Ishikawa (cell line): ENCODE results near the gene LCMT1.

Source experiments
- CEBPB ChIP-seq: IDR thresholded peaks from 2 replicates; pipeline ENCODE4 v1.6.1; 2012
- CREB1 ChIP-seq: IDR thresholded peaks from 2 replicates; pipeline ENCODE4 v1.6.1; 2012; ENCODE audit warnings: low read depth
- EGR1 ChIP-seq: IDR thresholded peaks from 2 replicates; pipeline ENCODE4 v1.6.1; 2012
- EP300 ChIP-seq: IDR thresholded peaks from 2 replicates; pipeline ENCODE4 v1.6.1; 2012; ENCODE audit warnings: borderline replicate concordance
- FOXM1 ChIP-seq: IDR thresholded peaks from 2 replicates; pipeline ENCODE4 v1.6.1; 2012; ENCODE audit warnings: low read depth, borderline replicate concordance
- NFIC ChIP-seq: IDR thresholded peaks from 2 replicates; pipeline ENCODE4 v1.6.1; 2012
- RAD21 ChIP-seq: IDR thresholded peaks from 2 replicates; pipeline ENCODE4 v1.6.1; 2012; ENCODE audit warnings: low read depth
- TAF1 ChIP-seq: IDR thresholded peaks from 2 replicates; pipeline ENCODE4 v1.6.1; 2012; ENCODE audit warnings: low read depth, mild to moderate bottlenecking
- TCF12 ChIP-seq: IDR thresholded peaks from 2 replicates; pipeline ENCODE4 v1.6.1; 2012; ENCODE audit warnings: low read depth
- TEAD4 ChIP-seq: IDR thresholded peaks from 2 replicates; pipeline ENCODE4 v1.6.1; 2012
- YY1 ChIP-seq: IDR thresholded peaks from 2 replicates; pipeline ENCODE4 v1.6.1; 2012; ENCODE audit warnings: low read depth
- ZBTB7A ChIP-seq: IDR thresholded peaks from 2 replicates; pipeline ENCODE4 v1.6.1; 2012; ENCODE audit warnings: low read depth
- TF ChIP-seq, protein P1 (sequence below): IDR thresholded peaks from 2 replicates; pipeline ENCODE4 v1.6.1; 2012
- TF ChIP-seq, protein P2 (sequence below): IDR thresholded peaks from 2 replicates; pipeline ENCODE4 v1.6.1; 2012; ENCODE audit warnings: low read depth, mild to moderate bottlenecking
- TF ChIP-seq, protein P3 (sequence below): IDR thresholded peaks from 2 replicates; pipeline ENCODE4 v1.6.1; 2012

LCMT1 gene

DNA sequence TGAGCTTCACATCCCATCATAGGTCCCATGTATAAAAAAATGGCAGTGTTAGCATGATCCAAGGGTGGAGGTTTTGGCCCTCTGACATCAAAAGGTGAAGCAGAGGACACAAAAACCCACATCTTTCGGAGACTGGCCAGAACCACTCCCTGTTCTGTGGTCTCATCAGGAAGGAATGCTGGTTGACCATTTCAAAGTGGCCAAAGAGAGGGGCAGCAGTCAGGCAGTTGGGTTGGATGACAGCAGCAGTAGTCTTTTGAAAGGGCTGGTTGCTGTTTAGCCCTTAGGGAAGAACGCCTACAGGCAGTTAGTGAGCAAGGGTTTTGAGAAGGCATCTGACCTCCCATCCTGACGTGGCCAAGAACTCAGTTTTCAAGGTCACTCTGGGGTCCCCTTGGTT is 40.5 kb downstream of the LCMT1 start:
- TF ChIP-seq, protein P1, sequence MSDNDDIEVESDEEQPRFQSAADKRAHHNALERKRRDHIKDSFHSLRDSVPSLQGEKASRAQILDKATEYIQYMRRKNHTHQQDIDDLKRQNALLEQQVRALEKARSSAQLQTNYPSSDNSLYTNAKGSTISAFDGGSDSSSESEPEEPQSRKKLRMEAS: no peak
- no peak for TF ChIP-seq CEBPB
- no peak for TF ChIP-seq RAD21
- TF ChIP-seq NFIC: no peak
- TF ChIP-seq, protein P2, sequence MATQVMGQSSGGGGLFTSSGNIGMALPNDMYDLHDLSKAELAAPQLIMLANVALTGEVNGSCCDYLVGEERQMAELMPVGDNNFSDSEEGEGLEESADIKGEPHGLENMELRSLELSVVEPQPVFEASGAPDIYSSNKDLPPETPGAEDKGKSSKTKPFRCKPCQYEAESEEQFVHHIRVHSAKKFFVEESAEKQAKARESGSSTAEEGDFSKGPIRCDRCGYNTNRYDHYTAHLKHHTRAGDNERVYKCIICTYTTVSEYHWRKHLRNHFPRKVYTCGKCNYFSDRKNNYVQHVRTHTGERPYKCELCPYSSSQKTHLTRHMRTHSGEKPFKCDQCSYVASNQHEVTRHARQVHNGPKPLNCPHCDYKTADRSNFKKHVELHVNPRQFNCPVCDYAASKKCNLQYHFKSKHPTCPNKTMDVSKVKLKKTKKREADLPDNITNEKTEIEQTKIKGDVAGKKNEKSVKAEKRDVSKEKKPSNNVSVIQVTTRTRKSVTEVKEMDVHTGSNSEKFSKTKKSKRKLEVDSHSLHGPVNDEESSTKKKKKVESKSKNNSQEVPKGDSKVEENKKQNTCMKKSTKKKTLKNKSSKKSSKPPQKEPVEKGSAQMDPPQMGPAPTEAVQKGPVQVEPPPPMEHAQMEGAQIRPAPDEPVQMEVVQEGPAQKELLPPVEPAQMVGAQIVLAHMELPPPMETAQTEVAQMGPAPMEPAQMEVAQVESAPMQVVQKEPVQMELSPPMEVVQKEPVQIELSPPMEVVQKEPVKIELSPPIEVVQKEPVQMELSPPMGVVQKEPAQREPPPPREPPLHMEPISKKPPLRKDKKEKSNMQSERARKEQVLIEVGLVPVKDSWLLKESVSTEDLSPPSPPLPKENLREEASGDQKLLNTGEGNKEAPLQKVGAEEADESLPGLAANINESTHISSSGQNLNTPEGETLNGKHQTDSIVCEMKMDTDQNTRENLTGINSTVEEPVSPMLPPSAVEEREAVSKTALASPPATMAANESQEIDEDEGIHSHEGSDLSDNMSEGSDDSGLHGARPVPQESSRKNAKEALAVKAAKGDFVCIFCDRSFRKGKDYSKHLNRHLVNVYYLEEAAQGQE: no peak
- no peak for TF ChIP-seq CREB1
- TF ChIP-seq EGR1: no peak
- TF ChIP-seq TEAD4: no peak
- TF ChIP-seq TAF1: no peak
- TF ChIP-seq ZBTB7A: no peak
- TF ChIP-seq FOXM1: no peak
- TF ChIP-seq, protein P3, sequence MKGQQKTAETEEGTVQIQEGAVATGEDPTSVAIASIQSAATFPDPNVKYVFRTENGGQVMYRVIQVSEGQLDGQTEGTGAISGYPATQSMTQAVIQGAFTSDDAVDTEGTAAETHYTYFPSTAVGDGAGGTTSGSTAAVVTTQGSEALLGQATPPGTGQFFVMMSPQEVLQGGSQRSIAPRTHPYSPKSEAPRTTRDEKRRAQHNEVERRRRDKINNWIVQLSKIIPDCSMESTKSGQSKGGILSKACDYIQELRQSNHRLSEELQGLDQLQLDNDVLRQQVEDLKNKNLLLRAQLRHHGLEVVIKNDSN: no peak
- no peak for TF ChIP-seq EP300
- TF ChIP-seq TCF12: no peak
- TF ChIP-seq YY1: no peak

DNA sequence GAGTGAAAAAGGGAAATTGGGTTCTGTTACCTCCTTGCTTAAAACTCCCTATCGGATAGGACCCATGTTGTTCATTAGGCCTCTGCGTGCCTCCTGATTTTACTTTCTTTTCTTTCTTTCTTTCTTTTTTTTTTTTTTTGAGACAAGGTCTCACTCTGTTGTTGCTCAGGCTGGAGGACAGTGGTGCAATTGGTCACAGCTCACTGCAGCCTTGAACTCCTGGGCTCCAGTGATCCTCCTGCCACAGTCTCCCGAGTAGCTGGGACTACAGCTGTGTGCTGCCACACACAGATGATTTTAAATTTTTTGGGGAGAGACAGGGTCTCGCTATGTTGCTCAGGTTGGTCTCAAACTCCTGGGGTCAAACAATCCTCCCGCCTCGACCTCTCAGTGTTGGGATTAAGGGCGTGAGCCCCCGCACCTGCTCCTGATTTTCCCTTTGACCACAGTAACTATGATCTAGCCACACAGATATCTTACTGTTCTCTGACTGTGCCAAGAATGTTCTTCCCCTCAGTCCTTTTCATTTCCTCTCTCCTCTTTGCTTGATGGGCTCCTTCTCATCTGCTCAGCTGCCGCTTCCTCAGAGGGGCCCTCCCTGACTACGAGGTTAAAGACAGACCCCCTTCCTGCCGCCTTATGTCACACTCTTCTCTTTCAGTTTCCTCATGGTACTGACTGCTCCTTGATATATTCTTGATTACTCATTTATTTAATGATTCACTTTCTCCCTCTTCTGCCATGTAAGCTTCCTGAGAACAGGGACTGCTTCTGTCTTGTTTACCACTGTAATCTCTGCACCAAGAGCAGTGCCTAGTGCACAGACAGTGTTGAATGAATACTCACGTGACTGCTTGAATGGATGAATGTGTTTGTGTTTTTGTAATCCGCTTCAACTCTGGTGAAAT is 44.3 kb downstream of the LCMT1 start:
- TF ChIP-seq RAD21 (no peak), TAF1 (no peak), CEBPB (no peak), CREB1 (no peak), EP300 (no peak), ZBTB7A (no peak), NFIC (no peak), YY1 (no peak), FOXM1 (no peak), TEAD4 (no peak), TCF12 (no peak), EGR1 (no peak)
- TF ChIP-seq, protein P3: no peak
- TF ChIP-seq, protein P2: no peak
- TF ChIP-seq, protein P1: no peak

DNA sequence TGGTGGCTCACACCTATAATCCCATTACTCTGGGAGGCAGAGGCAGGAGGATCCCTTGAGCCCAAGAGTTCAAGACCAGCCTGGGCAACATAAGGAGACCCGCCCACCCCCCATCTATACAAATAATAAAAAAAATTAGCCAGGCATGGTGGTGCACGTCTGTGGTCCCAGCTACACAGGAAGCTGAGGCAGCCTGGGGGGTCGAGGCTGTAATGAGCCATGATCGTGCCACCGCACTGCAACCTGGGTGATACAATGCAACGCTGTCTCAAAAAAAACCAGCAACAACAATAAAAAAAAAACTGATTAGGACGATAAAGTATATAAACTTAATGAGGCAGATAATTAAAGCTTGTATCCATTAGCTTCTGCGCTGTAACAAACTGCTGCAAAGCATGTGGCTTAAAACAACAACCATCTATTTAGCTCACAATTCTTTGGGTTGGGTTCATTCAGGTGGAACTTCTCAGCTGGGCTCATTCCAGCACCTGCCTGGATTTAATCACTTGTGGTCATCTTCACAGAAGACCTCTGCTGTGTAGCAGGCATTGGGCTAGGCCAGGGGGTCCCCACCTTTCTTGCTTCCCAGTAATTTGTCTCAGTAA is 45.8 kb downstream of the LCMT1 start:
- no peak for TF ChIP-seq FOXM1
- TF ChIP-seq RAD21: no peak
- no peak for TF ChIP-seq NFIC
- TF ChIP-seq, protein P3: no peak
- TF ChIP-seq EP300: no peak
- no peak for TF ChIP-seq ZBTB7A
- no peak for TF ChIP-seq YY1
- TF ChIP-seq TAF1: no peak
- TF ChIP-seq TEAD4: no peak
- no peak for TF ChIP-seq EGR1
- TF ChIP-seq CREB1: no peak
- no peak for TF ChIP-seq CEBPB
- no peak for TF ChIP-seq TCF12
- TF ChIP-seq, protein P2: no peak
- TF ChIP-seq, protein P1: no peak
